GM21423 (cell line): ENCODE results near the gene NCBP1.
"Not testable (repeated sequence)": the region's sequence is repeated elsewhere in the genome, so short reads cannot be mapped to it uniquely, and the experiment has no call there.

Experiments used
- ATAC-seq: cut with Tn5 transposase; IDR thresholded peaks from one replicate; pipeline ENCODE4 v1.9.1; 2021; ENCODE audit warnings: mild to moderate bottlenecking, moderate library complexity; ENCODE audit not compliant: unreplicated experiment

Gene NCBP1

GRCh38 chr9:97672403-97672802, 38.8 kb downstream of the NCBP1 start:
- ATAC-seq, result no peak

- ATAC-seq, result no peak
Measured at GRCh38 chr9:97673922-97674321, 40.3 kb downstream of the NCBP1 start.

- ATAC-seq, result no peak
Measured at GRCh38 chr9:97675655-97676054, 42.0 kb downstream of the NCBP1 start.

GRCh38 chr9:97682242-97682641, 48.6 kb downstream of the NCBP1 start:
- ATAC-seq, result no peak

- no peak for ATAC-seq
Measured at GRCh38 chr9:97688654-97689053, 55.0 kb downstream of the NCBP1 start.

- ATAC-seq, result no peak
Measured at GRCh38 chr9:97689401-97690180, 56.0 kb downstream of the NCBP1 start.

- ATAC-seq, result no peak
Measured at GRCh38 chr9:97694769-97695168, 61.1 kb downstream of the NCBP1 start.

GRCh38 chr9:97695390-97695789, 61.8 kb downstream of the NCBP1 start:
- no peak for ATAC-seq

GRCh38 chr9:97695995-97696802, 62.6 kb downstream of the NCBP1 start:
- no peak for ATAC-seq

- ATAC-seq, result peak; percentile 91
Measured at GRCh38 chr9:97696803-97697601, 63.4 kb downstream of the NCBP1 start, which contains the start of gene XPA. Gene XPA (minus strand): TSS chr9:97697340. CDS start chr9:97697292, 48 bp downstream.

- no peak for ATAC-seq
Measured at GRCh38 chr9:97697837-97698236, 64.2 kb downstream of the NCBP1 start.

GRCh38 chr9:97698865-97699264, 65.2 kb downstream of the NCBP1 start:
- ATAC-seq, result no peak

GRCh38 chr9:97699281-97699680, 65.7 kb downstream of the NCBP1 start:
- not testable (repeated sequence) for ATAC-seq

GRCh38 chr9:97699824-97700223, 66.2 kb downstream of the NCBP1 start:
- ATAC-seq, result not testable (repeated sequence)

- ATAC-seq, result peak; percentile 62
Measured at GRCh38 chr9:97703437-97704344, 70.1 kb downstream of the NCBP1 start.

- ATAC-seq, result no peak
Measured at GRCh38 chr9:97704345-97704677, 70.7 kb downstream of the NCBP1 start.

- no peak for ATAC-seq
Measured at GRCh38 chr9:97704851-97705250, 71.2 kb downstream of the NCBP1 start.

- ATAC-seq, result no peak
Measured at GRCh38 chr9:97705354-97705950, 71.8 kb downstream of the NCBP1 start.

GRCh38 chr9:97706246-97706645, 72.6 kb downstream of the NCBP1 start:
- no peak for ATAC-seq
